Neural cell (in vitro differentiated cells): ENCODE results near the gene KL.

Experiments used
- CTCF ChIP-seq: fragments of 450-650 bp; IDR thresholded peaks from 2 replicates; pipeline ENCODE4 v1.5.1; 2014; ENCODE audit warnings: antibody characterized with exemption, mild to moderate bottlenecking, moderate library complexity; ENCODE audit not compliant: poor library complexity, severe bottlenecking
- EP300 ChIP-seq: fragments of 450-650 bp; conservative IDR thresholded peaks from 2 replicates; pipeline ENCODE4 v1.6.1; 2014; ENCODE audit warnings: antibody characterized with exemption, mild to moderate bottlenecking, moderate library complexity; ENCODE audit not compliant: poor library complexity, severe bottlenecking
- RAD21 ChIP-seq: fragments of 450-650 bp; conservative IDR thresholded peaks from 2 replicates; pipeline ENCODE4 v1.6.1; 2014; ENCODE audit warnings: antibody characterized with exemption, mild to moderate bottlenecking, moderate library complexity

GRCh38 chr13:32968793-32969192 is 47.4 kb upstream of the KL start:
- TF ChIP-seq RAD21 (no peak), CTCF (no peak), EP300 (no peak)
